KOPT-K1 (cell line): ENCODE data around the gene ABCC5.
A peak's percentile ranks its signal among the peaks of the same experiment; 100 is the strongest.
"Not testable (repeated sequence)": the region's sequence is repeated elsewhere in the genome, so short reads cannot be mapped to it uniquely, and the experiment has no call there.

ENCODE experiments used
- H3K27ac ChIP-seq: fragments of 200-600 bp; sonication (generic); 2 replicates; pipeline ENCODE4 v1.5.1; 2016; ENCODE audit warnings: antibody characterized with exemption, mild to moderate bottlenecking, low read depth, low read length; ENCODE audit not compliant: poor library complexity, severe bottlenecking
- H3K36me3 ChIP-seq: fragments of 200-600 bp; sonication (generic); 2 replicates; pipeline ENCODE4 v1.5.1; 2017; ENCODE audit warnings: antibody characterized with exemption, mild to moderate bottlenecking, low read length, moderate library complexity; ENCODE audit not compliant: insufficient read depth
- H3K9me3 ChIP-seq: fragments of 200-600 bp; sonication (generic); 2 replicates; pipeline ENCODE4 v1.5.1; 2017; ENCODE audit warnings: antibody characterized with exemption, low read length, mild to moderate bottlenecking; ENCODE audit not compliant: insufficient read depth, poor library complexity, severe bottlenecking

The ABCC5 gene

GRCh38 chr3:183884427-183885296, 133.0 kb downstream of the ABCC5 start, which contains the start of gene PARL:
Gene PARL (minus strand): TSS chr3:183884880. CDS start chr3:183884846, 34 bp downstream.
- Histone ChIP-seq H3K27ac (peak within 1 kb of the TSS; percentile 72), H3K9me3 (no peaks in the 10 kb centered on the region), H3K36me3 (0 out of 2 replicates have a peak, but pooled peaks cover 6% of the 10 kb centered on the region)

- Histone ChIP-seq H3K27ac (peak overlapping the region; percentile 72), H3K36me3 (0 out of 2 replicates have a peak, but pooled peaks cover 6% of the 10 kb centered on the region), H3K9me3 (no peaks in the 10 kb centered on the region)
Measured at GRCh38 chr3:183884097-183884426, 133.6 kb downstream of the ABCC5 start.

GRCh38 chr3:183883291-183884096, 134.2 kb downstream of the ABCC5 start:
- Histone ChIP-seq H3K36me3 (peaks cover 7% of the 10 kb centered on the region; the same call in 1 of the 2 replicates), H3K27ac (peak overlapping the region; percentile 72), H3K9me3 (no peaks in the 10 kb centered on the region)

GRCh38 chr3:183880121-183880520, 137.6 kb downstream of the ABCC5 start:
- H3K9me3 ChIP-seq: no peaks in the 10 kb centered on the region
- no peak overlapping the region for H3K27ac ChIP-seq
- peaks cover 29% of the 10 kb centered on the region; the same call in 1 of the 2 replicates for H3K36me3 ChIP-seq

GRCh38 chr3:183879243-183879642, 138.4 kb downstream of the ABCC5 start:
- H3K27ac ChIP-seq: no peak overlapping the region
- H3K36me3 ChIP-seq: peaks cover 29% of the 10 kb centered on the region; the same call in 1 of the 2 replicates
- H3K9me3 ChIP-seq: no peaks in the 10 kb centered on the region

GRCh38 chr3:183878071-183878470, 139.6 kb downstream of the ABCC5 start:
- Histone ChIP-seq H3K27ac (no peak overlapping the region), H3K36me3 (peaks cover 29% of the 10 kb centered on the region; the same call in 1 of the 2 replicates), H3K9me3 (no peaks in the 10 kb centered on the region)

GRCh38 chr3:183877227-183877626, 140.5 kb downstream of the ABCC5 start:
- H3K36me3 ChIP-seq: peaks cover 29% of the 10 kb centered on the region; the same call in 1 of the 2 replicates
- H3K27ac ChIP-seq, H3K9me3 ChIP-seq: not testable (repeated sequence)

GRCh38 chr3:183875411-183875810, 142.3 kb downstream of the ABCC5 start:
- H3K36me3 ChIP-seq: peaks cover 23% of the 10 kb centered on the region; the same call in 1 of the 2 replicates

GRCh38 chr3:183873914-183874313, 143.8 kb downstream of the ABCC5 start:
- Histone ChIP-seq H3K36me3 (peaks cover 23% of the 10 kb centered on the region; the same call in 1 of the 2 replicates), H3K9me3 (no peaks in the 10 kb centered on the region)

More at GRCh38 chr3:183875411-183875810, 142.3 kb downstream of the ABCC5 start:
- Histone ChIP-seq H3K9me3 (no peaks in the 10 kb centered on the region), H3K27ac (no peak overlapping the region)

GRCh38 chr3:183871541-183871940, 146.1 kb downstream of the ABCC5 start:
- H3K27ac ChIP-seq: no peak overlapping the region
- H3K9me3 ChIP-seq: no peaks in the 10 kb centered on the region
- H3K36me3 ChIP-seq: peaks cover 29% of the 10 kb centered on the region

More at GRCh38 chr3:183873914-183874313, 143.8 kb downstream of the ABCC5 start:
- no peak overlapping the region for H3K27ac ChIP-seq

- Histone ChIP-seq H3K36me3 (peaks cover 30% of the 10 kb centered on the region), H3K9me3 (no peaks in the 10 kb centered on the region), H3K27ac (no peak overlapping the region)
Measured at GRCh38 chr3:183870563-183870962, 147.1 kb downstream of the ABCC5 start.
